Liver (tissue), 3 donors: ENCODE results near the gene TCEAL5.

Experiments
- CTCF ChIP-seq: fragments of 150-350 bp; IDR thresholded peaks from 2 replicates; pipeline ENCODE4 v1.5.1; 2017; ENCODE audit warnings: improper control_type of control experiment, low read depth, low read length; ENCODE audit not compliant: missing input control
- NR2F2 ChIP-seq: IDR thresholded peaks from 2 replicates; pipeline ENCODE4 v1.6.1; 2016; ENCODE audit warnings: antibody characterized with exemption
- REST ChIP-seq: IDR thresholded peaks from 2 replicates; pipeline ENCODE4 v1.6.1; 2016; ENCODE audit warnings: antibody characterized with exemption, mild to moderate bottlenecking
- RXRA ChIP-seq, 2 donors: IDR thresholded peaks; 2 replicates each; pipeline ENCODE4 v1.6.1; 2017 to 2018; ENCODE audit warnings: antibody characterized with exemption in 2 of 2, mild to moderate bottlenecking in 1 of 2
- YY1 ChIP-seq: IDR thresholded peaks from 2 replicates; pipeline ENCODE4 v1.6.1; 2016; ENCODE audit warnings: antibody characterized with exemption, mild to moderate bottlenecking
- TF ChIP-seq, protein P1 (sequence below): IDR thresholded peaks from 2 replicates; pipeline ENCODE4 v1.6.1; 2016; ENCODE audit warnings: antibody characterized with exemption
- TF ChIP-seq, protein P2 (sequence below): IDR thresholded peaks from 2 replicates; pipeline ENCODE4 v1.6.1; 2016; ENCODE audit warnings: antibody characterized with exemption
- donor health status: healthy.
- donor health status: healthy.

DNA sequence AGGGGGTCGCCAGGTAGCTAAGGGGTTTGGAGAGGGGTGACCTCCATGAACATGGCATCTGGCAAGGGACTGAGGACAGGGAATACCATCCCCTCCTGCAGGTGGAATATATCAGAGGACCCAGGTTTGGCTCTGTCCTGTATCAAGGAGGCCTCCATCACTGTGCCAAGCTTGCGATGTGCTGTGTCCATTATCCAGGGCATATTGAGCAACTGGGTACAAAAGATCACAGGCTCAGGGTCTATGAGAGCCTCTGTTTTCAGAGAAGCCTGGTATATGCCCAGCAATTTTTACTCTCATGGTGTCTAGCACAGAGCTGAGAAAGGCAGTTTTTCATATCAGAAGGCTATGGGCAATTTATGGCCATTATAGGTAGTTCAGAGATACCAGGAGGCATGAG, 16.6 kb upstream of the TCEAL5 start:
- TF ChIP-seq YY1 (no peak), CTCF (no peak), NR2F2 (no peak), REST (no peak), RXRA (IDR thresholded peaks at IDR 0.05) (no peak)
- TF ChIP-seq, protein P1, sequence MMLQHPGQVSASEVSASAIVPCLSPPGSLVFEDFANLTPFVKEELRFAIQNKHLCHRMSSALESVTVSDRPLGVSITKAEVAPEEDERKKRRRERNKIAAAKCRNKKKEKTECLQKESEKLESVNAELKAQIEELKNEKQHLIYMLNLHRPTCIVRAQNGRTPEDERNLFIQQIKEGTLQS = no peak
- TF ChIP-seq, protein P2, sequence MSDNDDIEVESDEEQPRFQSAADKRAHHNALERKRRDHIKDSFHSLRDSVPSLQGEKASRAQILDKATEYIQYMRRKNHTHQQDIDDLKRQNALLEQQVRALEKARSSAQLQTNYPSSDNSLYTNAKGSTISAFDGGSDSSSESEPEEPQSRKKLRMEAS = no peak
